HCT116 (cell line): ENCODE results near the gene DRAXIN.

Source experiments
- EZH2 ChIP-seq: fragments of 200-600 bp; sonication (generic); IDR thresholded peaks from 2 replicates; pipeline ENCODE4 v1.6.1; 2017; ENCODE audit warnings: antibody characterized with exemption, mixed run types
- RAD21 ChIP-seq: IDR thresholded peaks from 2 replicates; pipeline ENCODE4 v1.6.1; 2012; ENCODE audit warnings: low read depth, mild to moderate bottlenecking
- SP1 ChIP-seq: IDR thresholded peaks from 2 replicates; pipeline ENCODE4 v1.6.1; 2012; ENCODE audit warnings: low read depth
- TF ChIP-seq, protein P1 (sequence below), 3 experiments: fragments of 200-600 bp in 1 of 3; sonication (generic) in 1 of 3; IDR thresholded peaks in 2 of 3; conservative IDR thresholded peaks in 1 of 3; 2 replicates each; pipeline ENCODE4 v1.5.1; 2012 to 2017; ENCODE audit warnings: low read depth in 2 of 3, low read length in 2 of 3, antibody characterized with exemption in 1 of 3, borderline replicate concordance in 1 of 3, control low read depth in 1 of 3, mild to moderate bottlenecking in 1 of 3, mixed read lengths in 1 of 3, mixed run types in 1 of 3, moderate library complexity in 1 of 3; ENCODE audit not compliant: insufficient read depth in 1 of 3
- TF ChIP-seq, protein P2 (sequence below): IDR thresholded peaks from 2 replicates; pipeline ENCODE4 v1.6.1; 2012; ENCODE audit warnings: low read depth

DNA sequence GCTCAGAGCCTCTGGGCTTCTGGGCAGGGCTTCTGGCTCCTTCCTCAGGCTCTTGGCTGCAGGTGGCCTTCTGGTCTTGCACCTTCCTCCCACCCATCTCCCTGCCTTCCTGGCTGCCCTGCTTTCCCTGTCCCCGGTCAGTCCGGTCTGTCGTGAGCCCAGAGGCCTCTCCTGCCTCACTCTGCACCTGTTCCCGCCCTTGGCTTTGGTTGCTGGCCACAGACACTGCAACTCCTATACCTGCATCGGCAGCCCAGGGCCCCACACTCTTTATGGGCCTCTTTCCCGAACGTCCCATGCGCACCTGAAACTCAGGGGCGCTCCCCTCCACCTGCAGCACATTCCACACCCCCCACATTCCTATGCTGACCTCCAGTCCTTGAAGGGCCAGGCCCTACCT, 45.2 kb upstream of the DRAXIN start:
- TF ChIP-seq RAD21 (no peak), SP1 (no peak), EZH2 (no peak)
- TF ChIP-seq, protein P1, sequence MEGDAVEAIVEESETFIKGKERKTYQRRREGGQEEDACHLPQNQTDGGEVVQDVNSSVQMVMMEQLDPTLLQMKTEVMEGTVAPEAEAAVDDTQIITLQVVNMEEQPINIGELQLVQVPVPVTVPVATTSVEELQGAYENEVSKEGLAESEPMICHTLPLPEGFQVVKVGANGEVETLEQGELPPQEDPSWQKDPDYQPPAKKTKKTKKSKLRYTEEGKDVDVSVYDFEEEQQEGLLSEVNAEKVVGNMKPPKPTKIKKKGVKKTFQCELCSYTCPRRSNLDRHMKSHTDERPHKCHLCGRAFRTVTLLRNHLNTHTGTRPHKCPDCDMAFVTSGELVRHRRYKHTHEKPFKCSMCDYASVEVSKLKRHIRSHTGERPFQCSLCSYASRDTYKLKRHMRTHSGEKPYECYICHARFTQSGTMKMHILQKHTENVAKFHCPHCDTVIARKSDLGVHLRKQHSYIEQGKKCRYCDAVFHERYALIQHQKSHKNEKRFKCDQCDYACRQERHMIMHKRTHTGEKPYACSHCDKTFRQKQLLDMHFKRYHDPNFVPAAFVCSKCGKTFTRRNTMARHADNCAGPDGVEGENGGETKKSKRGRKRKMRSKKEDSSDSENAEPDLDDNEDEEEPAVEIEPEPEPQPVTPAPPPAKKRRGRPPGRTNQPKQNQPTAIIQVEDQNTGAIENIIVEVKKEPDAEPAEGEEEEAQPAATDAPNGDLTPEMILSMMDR (IDR thresholded peaks at IDR 0.05 in 2 of 3, conservative IDR thresholded peaks at IDR 0.05 in 1 of 3; ENCODE audit: borderline replicate concordance in 1 of 3, insufficient read depth in 1 of 3, low read depth in 2 of 3, low read length in 2 of 3), result no peak
- TF ChIP-seq, protein P2, sequence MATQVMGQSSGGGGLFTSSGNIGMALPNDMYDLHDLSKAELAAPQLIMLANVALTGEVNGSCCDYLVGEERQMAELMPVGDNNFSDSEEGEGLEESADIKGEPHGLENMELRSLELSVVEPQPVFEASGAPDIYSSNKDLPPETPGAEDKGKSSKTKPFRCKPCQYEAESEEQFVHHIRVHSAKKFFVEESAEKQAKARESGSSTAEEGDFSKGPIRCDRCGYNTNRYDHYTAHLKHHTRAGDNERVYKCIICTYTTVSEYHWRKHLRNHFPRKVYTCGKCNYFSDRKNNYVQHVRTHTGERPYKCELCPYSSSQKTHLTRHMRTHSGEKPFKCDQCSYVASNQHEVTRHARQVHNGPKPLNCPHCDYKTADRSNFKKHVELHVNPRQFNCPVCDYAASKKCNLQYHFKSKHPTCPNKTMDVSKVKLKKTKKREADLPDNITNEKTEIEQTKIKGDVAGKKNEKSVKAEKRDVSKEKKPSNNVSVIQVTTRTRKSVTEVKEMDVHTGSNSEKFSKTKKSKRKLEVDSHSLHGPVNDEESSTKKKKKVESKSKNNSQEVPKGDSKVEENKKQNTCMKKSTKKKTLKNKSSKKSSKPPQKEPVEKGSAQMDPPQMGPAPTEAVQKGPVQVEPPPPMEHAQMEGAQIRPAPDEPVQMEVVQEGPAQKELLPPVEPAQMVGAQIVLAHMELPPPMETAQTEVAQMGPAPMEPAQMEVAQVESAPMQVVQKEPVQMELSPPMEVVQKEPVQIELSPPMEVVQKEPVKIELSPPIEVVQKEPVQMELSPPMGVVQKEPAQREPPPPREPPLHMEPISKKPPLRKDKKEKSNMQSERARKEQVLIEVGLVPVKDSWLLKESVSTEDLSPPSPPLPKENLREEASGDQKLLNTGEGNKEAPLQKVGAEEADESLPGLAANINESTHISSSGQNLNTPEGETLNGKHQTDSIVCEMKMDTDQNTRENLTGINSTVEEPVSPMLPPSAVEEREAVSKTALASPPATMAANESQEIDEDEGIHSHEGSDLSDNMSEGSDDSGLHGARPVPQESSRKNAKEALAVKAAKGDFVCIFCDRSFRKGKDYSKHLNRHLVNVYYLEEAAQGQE, result no peak
